ENCODE measurements around the gene CSNK1D. TPM values are rescaled to one million over a fixed set of nuclear protein-coding genes. Genes with fewer than 3 reads are reported as not detected.
A peak's percentile ranks its signal among the peaks of the same experiment; 100 is the strongest.

Gene CSNK1D
- total RNA-seq = 45.4 and 50.3 TPM in 2 replicates

- Histone ChIP-seq H3K4me3 (ENCODE audit: insufficient read depth, low read length) (peak within 1 kb of the TSS; percentile 89), H2AFZ (ENCODE audit: low read length) (peak within 1 kb of the TSS; percentile 95), H4K20me1 (ENCODE audit: insufficient read depth, low read length) (peaks cover 41% of the 10 kb centered on the region), H3K4me1 (ENCODE audit: insufficient read depth, low read length) (peaks cover 17% of the 10 kb centered on the region), H3K27me3 (ENCODE audit: insufficient read depth, low read length) (no peaks in the 10 kb centered on the region), H3K36me3 (ENCODE audit: insufficient read depth, low read length) (peaks cover 30% of the 10 kb centered on the region), H3K27ac (ENCODE audit: low read depth, low read length) (peak within 1 kb of the TSS; percentile 83), H3K4me2 (ENCODE audit: insufficient read depth, low read length) (peak within 1 kb of the TSS; percentile 88), H3K79me2 (ENCODE audit: insufficient read depth, low read length) (peaks cover 46% of the 10 kb centered on the region), H3K9me3 (ENCODE audit: low read depth, low read length) (no peaks in the 10 kb centered on the region)
- DNase-seq (ENCODE audit: insufficient read length, low spot score, missing footprints) = peak; percentile 100
- TF ChIP-seq CTCF (IDR thresholded peaks at IDR 0.05; ENCODE audit: extremely low read depth, low read depth, low read length) = no peak
Measured at GRCh38 chr17:82273327-82274133, at the start of gene CSNK1D. TSS of gene CSNK1D (minus strand) at chr17:82273700. CDS start at chr17:82273381, 319 bp downstream.

- Histone ChIP-seq H3K36me3 (ENCODE audit: insufficient read depth, low read length) (no peaks in the 10 kb centered on the region), H3K4me1 (ENCODE audit: insufficient read depth, low read length) (no peaks in the 10 kb centered on the region), H3K27ac (ENCODE audit: low read depth, low read length) (no peak overlapping the region)
Measured at GRCh38 chr17:82322526-82323453, 49.3 kb upstream of the CSNK1D start.

GRCh38 chr17:82321947-82322466 lies 48.5 kb upstream of the CSNK1D start:
- H4K20me1 ChIP-seq (ENCODE audit: insufficient read depth, low read length) = no peaks in the 10 kb centered on the region
- H3K4me3 ChIP-seq (ENCODE audit: insufficient read depth, low read length) = no peak overlapping the region
- H3K4me2 ChIP-seq (ENCODE audit: insufficient read depth, low read length) = no peak overlapping the region
- H2AFZ ChIP-seq (ENCODE audit: low read length) = no peak overlapping the region
- no peaks in the 10 kb centered on the region for H3K4me1 ChIP-seq (ENCODE audit: insufficient read depth, low read length)
- H3K27me3 ChIP-seq (ENCODE audit: insufficient read depth, low read length) = peaks cover 3% of the 10 kb centered on the region
- DNase-seq (ENCODE audit: insufficient read length, low spot score, missing footprints) = no peak
- no peak overlapping the region for H3K27ac ChIP-seq (ENCODE audit: low read depth, low read length)
- H3K36me3 ChIP-seq (ENCODE audit: insufficient read depth, low read length) = no peaks in the 10 kb centered on the region
- no peaks in the 10 kb centered on the region for H3K9me3 ChIP-seq (ENCODE audit: low read depth, low read length)
- H3K79me2 ChIP-seq (ENCODE audit: insufficient read depth, low read length) = no peaks in the 10 kb centered on the region
- TF ChIP-seq CTCF (IDR thresholded peaks at IDR 0.05; ENCODE audit: extremely low read depth, low read depth, low read length) = no peak

More at GRCh38 chr17:82322526-82323453, 49.3 kb upstream of the CSNK1D start:
- Histone ChIP-seq H3K4me2 (ENCODE audit: insufficient read depth, low read length) (no peak overlapping the region), H3K4me3 (ENCODE audit: insufficient read depth, low read length) (no peak overlapping the region), H2AFZ (ENCODE audit: low read length) (no peak overlapping the region), H3K79me2 (ENCODE audit: insufficient read depth, low read length) (no peaks in the 10 kb centered on the region), H3K9me3 (ENCODE audit: low read depth, low read length) (no peaks in the 10 kb centered on the region), H4K20me1 (ENCODE audit: insufficient read depth, low read length) (no peaks in the 10 kb centered on the region), H3K27me3 (ENCODE audit: insufficient read depth, low read length) (peaks cover 9% of the 10 kb centered on the region)
- DNase-seq (ENCODE audit: insufficient read length, low spot score, missing footprints) = no peak
- no peak for TF ChIP-seq CTCF (IDR thresholded peaks at IDR 0.05; ENCODE audit: extremely low read depth, low read depth, low read length)

All from osteoblast (primary cell).